PC-3 (cell line): ENCODE data around the gene CEACAM19. TPM values are rescaled to one million over a fixed set of nuclear protein-coding genes. Genes with fewer than 3 reads are reported as not detected.

ENCODE experiments used
- ATAC-seq: fragments of 200-7000 bp; cut with Tn5 transposase; 2 replicates; pipeline ENCODE4 v1.9.1; 2020; ENCODE audit warnings: mild to moderate bottlenecking, moderate library complexity
- BruUV-seq: library from RNA; stranded (reverse); fragments of 400-500 nt; replicated peaks from 2 replicates; lab custom pipeline; 2021; lab: Mats Ljungman, UMichigan
- CTCF ChIA-PET: fragments of 300-600 bp; sonication (Branson Sonifier 250); formaldehyde crosslinking; loops from one replicate; lab custom pipeline; 2022; ENCODE audit warnings: antibody characterized with exemption; lab: Charles Lee
- POLR2A ChIA-PET: fragments of 300-600 bp; sonication (Branson Sonifier 250); formaldehyde crosslinking; loops from one replicate; lab custom pipeline; 2022; ENCODE audit warnings: antibody characterized with exemption; ENCODE audit not compliant: unreplicated experiment; lab: Charles Lee
- DNase-seq: peaks from one replicate; pipeline ENCODE4 v3.0.0-alpha.2; 2015
- H2AFZ ChIP-seq: fragments of 300-600 bp; sonication (generic); 2 replicates; pipeline ENCODE4 v1.6.0; 2016; ENCODE audit warnings: antibody characterized with exemption, low read length
- H3F3A ChIP-seq: fragments of 300-600 bp; sonication (generic); one replicate; pipeline ENCODE4 v1.6.0; 2017; ENCODE audit warnings: antibody characterized with exemption, low read length, control low read depth, mild to moderate bottlenecking; ENCODE audit not compliant: unreplicated experiment
- H3K27ac ChIP-seq: fragments of 300-600 bp; sonication (generic); 2 replicates; pipeline ENCODE4 v1.5.1; 2016; ENCODE audit warnings: mild to moderate bottlenecking, low read length
- H3K27me3 ChIP-seq: fragments of 300-600 bp; sonication (generic); 2 replicates; pipeline ENCODE4 v1.6.1; 2016; ENCODE audit warnings: low read length, mixed read lengths
- H3K36me3 ChIP-seq: fragments of 300-600 bp; sonication (generic); 2 replicates; pipeline ENCODE4 v1.6.1; 2016; ENCODE audit warnings: low read depth, mixed run types, low read length, mixed read lengths
- H3K4me1 ChIP-seq: fragments of 300-600 bp; sonication (generic); 2 replicates; pipeline ENCODE4 v1.5.1; 2016; ENCODE audit warnings: low read length; ENCODE audit not compliant: insufficient read depth
- H3K4me2 ChIP-seq: fragments of 300-600 bp; sonication (generic); 2 replicates; pipeline ENCODE4 v1.6.0; 2016; ENCODE audit warnings: low read length
- H3K4me3 ChIP-seq: fragments of 300-600 bp; sonication (generic); 2 replicates; pipeline ENCODE4 v1.5.1; 2016; ENCODE audit warnings: mild to moderate bottlenecking, low read length, mixed read lengths
- H3K79me2 ChIP-seq: fragments of 300-600 bp; sonication (generic); 2 replicates; pipeline ENCODE4 v1.6.1; 2017; ENCODE audit warnings: low read length, mixed read lengths
- H3K9ac ChIP-seq: fragments of 300-600 bp; sonication (generic); 2 replicates; pipeline ENCODE4 v1.6.0; 2016; ENCODE audit warnings: mild to moderate bottlenecking, low read length
- H3K9me2 ChIP-seq: fragments of 300-600 bp; sonication (generic); replicated peaks from 2 replicates; pipeline ENCODE4 v1.6.1; 2016; ENCODE audit warnings: mixed run types, low read length, mixed read lengths
- H3K9me3 ChIP-seq: fragments of 300-600 bp; sonication (generic); 2 replicates; pipeline ENCODE4 v1.6.1; 2016; ENCODE audit warnings: low read length, mixed read lengths
- H4K20me1 ChIP-seq: fragments of 300-600 bp; sonication (generic); 2 replicates; pipeline ENCODE4 v1.6.1; 2016; ENCODE audit warnings: low read length, mixed read lengths
- CTCF ChIP-seq: fragments of 300-600 bp; sonication (generic); conservative IDR thresholded peaks from 2 replicates; pipeline ENCODE4 v1.5.1; 2017; ENCODE audit warnings: antibody characterized with exemption, low read depth, mild to moderate bottlenecking, low read length
- EZH2 ChIP-seq: fragments of 300-600 bp; sonication (generic); IDR thresholded peaks from one replicate; pipeline ENCODE4 v1.6.1; 2017; ENCODE audit warnings: antibody characterized with exemption, mild to moderate bottlenecking, low read length; ENCODE audit not compliant: unreplicated experiment
- EZH2phosphoT487 ChIP-seq: fragments of 300-600 bp; sonication (generic); IDR thresholded peaks from 2 replicates; pipeline ENCODE4 v1.6.1; 2018; ENCODE audit warnings: mild to moderate bottlenecking, antibody characterized with exemption, low read length, borderline replicate concordance
- intact Hi-C: fragments of 100-400 bp; cut with micrococcal nuclease; formaldehyde crosslinking; loops from 2 replicates; pipeline ENCODE4 v1.9.0; 2023
- total RNA-seq: library from RNA; depleted of rRNA; stranded (reverse); fragments of >200 nt; gene quantifications from 2 replicates; pipeline ENCODE4 v1.2.3, GENCODE V29; 2014

CEACAM19 gene
- total RNA-seq, 1 experiment from 2014 or later = 4.3 TPM

GRCh38 chr19:44672226-44672625 lies 944 bp downstream of the CEACAM19 start:
- ChIA-PET CTCF (no interaction called here), POLR2A (no interaction called here)
- no peak for TF ChIP-seq CTCF
- no peak for TF ChIP-seq EZH2
- TF ChIP-seq EZH2phosphoT487 = no peak
- H4K20me1 ChIP-seq = no peaks in the 10 kb centered on the region
- H3K9ac ChIP-seq = no peak overlapping the region; the same call in 1 of the 2 replicates
- H3K36me3 ChIP-seq = no peaks in the 10 kb centered on the region
- no peak overlapping the region for H2AFZ ChIP-seq
- no peaks in the 10 kb centered on the region for H3F3A ChIP-seq
- peak overlapping the region; percentile 74; the same call in 1 of the 2 replicates for H3K27ac ChIP-seq
- BruUV-seq = no TSS peak
- H3K4me3 ChIP-seq = no peak overlapping the region
- H3K79me2 ChIP-seq = no peaks in the 10 kb centered on the region
- H3K4me2 ChIP-seq = 0 out of 2 replicates have a peak overlapping the region, but pooled peaks have one; percentile 44
- DNase-seq (no peak), ATAC-seq (no peak)
- peaks cover 13% of the 10 kb centered on the region for H3K4me1 ChIP-seq
- no peaks in the 10 kb centered on the region for H3K9me2 ChIP-seq
- no peaks in the 10 kb centered on the region for H3K9me3 ChIP-seq
- H3K27me3 ChIP-seq = no peaks in the 10 kb centered on the region
- intact Hi-C loops = no loop called here

GRCh38 chr19:44673510-44673909 lies 2.2 kb downstream of the CEACAM19 start:
- ATAC-seq = no peak
- TF ChIP-seq CTCF (no peak), EZH2 (no peak), EZH2phosphoT487 (no peak)
- Histone ChIP-seq H3K79me2 (no peaks in the 10 kb centered on the region), H3F3A (no peaks in the 10 kb centered on the region), H3K27ac (no peak overlapping the region), H4K20me1 (no peaks in the 10 kb centered on the region), H3K4me2 (no peak overlapping the region), H2AFZ (no peak overlapping the region), H3K9me3 (no peaks in the 10 kb centered on the region), H3K27me3 (no peaks in the 10 kb centered on the region), H3K9me2 (no peaks in the 10 kb centered on the region), H3K4me1 (peaks cover 17% of the 10 kb centered on the region), H3K9ac (no peak overlapping the region), H3K36me3 (no peaks in the 10 kb centered on the region), H3K4me3 (no peak overlapping the region)
- ChIA-PET POLR2A (no interaction called here), CTCF (no interaction called here)
- BruUV-seq = no TSS peak
- intact Hi-C loops = no loop called here
- DNase-seq = no peak

DNA sequence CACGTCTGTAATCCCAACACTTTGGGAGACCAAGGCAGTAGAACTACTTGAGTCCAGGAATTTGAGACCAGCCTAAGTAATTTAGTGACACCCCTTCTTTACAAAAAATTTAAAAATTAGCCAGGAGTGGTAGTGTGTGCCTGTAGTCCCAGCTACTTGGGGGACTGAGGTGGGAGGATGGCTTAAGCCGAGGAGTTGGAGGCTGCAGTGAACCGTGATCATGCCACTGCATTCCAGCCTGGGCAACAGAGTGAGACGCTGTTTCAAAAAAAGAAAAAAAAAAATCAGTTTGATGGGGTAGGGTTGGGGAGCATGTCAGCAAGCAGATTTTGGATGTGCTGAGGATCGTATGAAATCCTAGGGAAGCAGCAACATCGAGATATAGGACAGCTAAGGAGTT lies 4.2 kb downstream of the CEACAM19 start:
- Histone ChIP-seq H2AFZ (no peak overlapping the region), H3K4me3 (no peak overlapping the region), H3K27ac (no peak overlapping the region), H3K36me3 (no peaks in the 10 kb centered on the region), H3K4me2 (no peak overlapping the region), H3K4me1 (peaks cover 17% of the 10 kb centered on the region), H3K9me3 (no peaks in the 10 kb centered on the region), H3K27me3 (no peaks in the 10 kb centered on the region), H3K9me2 (no peaks in the 10 kb centered on the region), H3K9ac (no peak overlapping the region), H3F3A (no peaks in the 10 kb centered on the region), H3K79me2 (no peaks in the 10 kb centered on the region), H4K20me1 (no peaks in the 10 kb centered on the region)
- no peak for ATAC-seq
- no peak for DNase-seq
- intact Hi-C loops = no loop called here
- POLR2A ChIA-PET = no interaction called here
- TF ChIP-seq EZH2phosphoT487 (no peak), CTCF (no peak), EZH2 (no peak)
- BruUV-seq = no TSS peak
- CTCF ChIA-PET = no interaction called here
